ENCODE results near the gene CLRN3.

The CLRN3 gene

DNA sequence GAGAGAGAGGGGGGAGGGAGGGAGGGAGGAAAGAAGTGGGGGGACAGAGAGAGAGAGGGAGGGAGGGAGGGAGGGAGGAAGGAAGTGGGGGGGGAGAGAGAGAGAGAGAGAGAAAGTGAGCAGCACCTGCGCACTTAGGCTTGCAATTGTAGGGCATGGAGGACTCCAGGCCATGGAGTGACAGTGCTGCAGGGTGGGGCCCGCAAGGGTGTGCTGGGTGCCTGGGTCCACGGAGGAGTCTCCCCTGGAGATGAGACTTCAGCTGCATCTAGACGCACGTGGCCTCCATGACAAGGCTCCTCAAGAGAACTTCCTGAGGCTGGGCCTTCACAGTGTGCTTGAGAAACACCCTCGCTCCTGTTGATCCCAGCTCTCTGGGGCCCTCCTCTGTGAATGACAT, 44.5 kb downstream of the CLRN3 start:
- DNase-seq (ENCODE audit: low read depth in 2 of 2): no peak

DNA sequence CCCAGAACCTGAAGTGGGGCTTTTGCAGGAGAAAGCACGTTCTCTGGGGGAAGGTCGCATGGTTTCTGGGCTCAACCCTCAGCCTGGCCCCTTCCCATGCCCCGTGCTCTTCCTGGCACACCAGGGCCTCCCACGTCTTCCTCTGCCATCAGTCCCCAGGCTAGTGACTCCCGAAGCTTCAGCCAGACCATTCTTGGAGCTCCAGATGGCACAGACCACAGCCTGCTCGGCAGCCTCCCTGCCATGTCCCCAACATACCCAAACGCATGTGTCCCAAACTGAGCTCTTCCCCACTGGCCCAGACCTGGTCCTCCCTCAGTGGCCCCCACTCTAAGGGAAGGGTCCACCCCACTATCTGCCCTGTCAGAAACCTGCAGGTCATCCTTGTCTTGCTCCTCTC, 47.0 kb downstream of the CLRN3 start:
- no peak for DNase-seq (ENCODE audit: low read depth in 2 of 2)

DNA sequence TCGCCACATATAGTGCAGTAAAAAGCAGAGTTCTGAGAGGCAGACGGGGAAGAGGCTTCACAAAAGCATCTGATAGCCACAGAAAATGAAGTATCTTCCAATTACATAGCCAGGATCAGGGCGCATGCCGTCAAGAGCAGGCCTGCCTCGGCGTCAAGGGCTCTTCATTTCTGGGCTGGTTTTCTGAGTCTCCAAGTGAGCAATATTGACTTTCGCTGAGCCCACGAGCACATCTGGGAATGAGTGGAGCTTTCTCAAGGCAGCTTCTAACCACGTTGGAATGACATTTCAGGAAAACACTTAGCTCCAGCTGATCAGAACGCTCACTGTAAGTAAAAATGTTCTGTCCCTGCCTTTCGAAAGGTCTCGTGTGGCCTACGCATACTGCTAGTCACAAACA, 51.9 kb downstream of the CLRN3 start:
- DNase-seq (ENCODE audit: low read depth in 2 of 2): no peak

DNA sequence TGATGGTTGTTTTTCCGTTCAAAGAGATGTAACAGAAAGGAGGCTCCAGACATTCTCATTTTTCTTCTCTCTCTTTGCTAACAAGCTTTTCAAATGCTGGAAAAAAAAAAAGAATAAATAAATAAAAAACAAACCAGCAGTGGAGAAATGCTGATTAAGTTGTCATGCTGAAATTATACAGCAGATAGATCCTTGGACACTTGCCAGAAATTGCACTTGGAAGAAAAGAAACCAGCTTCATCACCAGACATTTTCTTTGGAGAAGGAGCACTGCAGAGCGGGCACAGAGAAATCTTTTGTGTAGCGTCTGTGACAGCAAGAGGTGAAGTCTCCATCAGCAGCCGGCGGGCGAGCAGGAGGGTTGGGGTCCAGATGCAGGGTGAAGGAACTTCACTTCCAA, 55.8 kb downstream of the CLRN3 start:
- no peak for DNase-seq (ENCODE audit: low read depth in 2 of 2)

DNA sequence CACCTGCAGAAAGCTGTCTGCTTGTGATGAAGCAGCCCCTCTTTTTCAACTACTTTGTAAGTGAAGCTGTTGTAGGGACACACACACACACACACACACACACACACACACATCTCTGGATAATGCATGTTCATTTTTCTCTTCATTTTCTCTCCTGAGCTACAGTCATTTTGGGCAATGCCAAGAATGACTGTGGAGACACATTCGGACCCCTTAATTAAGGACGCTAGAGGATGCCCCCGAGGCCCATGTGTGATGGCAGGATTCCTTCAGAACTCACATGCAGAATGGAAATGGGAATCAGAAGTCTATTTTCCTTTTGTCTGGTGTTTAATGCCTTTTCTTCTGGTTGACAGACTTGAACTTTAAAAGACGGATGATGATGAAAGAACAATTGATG, 56.6 kb downstream of the CLRN3 start:
- no peak for DNase-seq (ENCODE audit: low read depth in 2 of 2)

DNA sequence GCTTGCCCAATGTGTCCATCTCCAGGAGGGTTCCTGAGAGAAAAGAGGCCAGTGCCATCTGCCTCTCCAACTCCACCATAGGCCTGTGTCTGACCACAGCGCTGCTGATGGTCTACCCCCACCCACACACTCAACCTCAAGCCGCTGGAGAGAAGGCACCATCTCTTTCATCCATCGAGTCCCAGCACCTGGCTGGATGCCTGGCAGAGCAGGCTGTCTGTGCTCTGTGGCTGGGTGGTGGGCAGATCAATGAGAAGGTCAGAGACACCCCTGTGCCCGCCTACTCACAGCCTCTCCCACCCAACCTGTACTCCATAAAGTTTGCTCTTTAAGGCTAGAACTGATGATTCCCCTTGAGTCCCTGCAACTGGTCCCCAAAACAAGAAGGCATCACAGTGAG, 58.0 kb downstream of the CLRN3 start:
- no peak for DNase-seq (ENCODE audit: low read depth in 2 of 2)

DNA sequence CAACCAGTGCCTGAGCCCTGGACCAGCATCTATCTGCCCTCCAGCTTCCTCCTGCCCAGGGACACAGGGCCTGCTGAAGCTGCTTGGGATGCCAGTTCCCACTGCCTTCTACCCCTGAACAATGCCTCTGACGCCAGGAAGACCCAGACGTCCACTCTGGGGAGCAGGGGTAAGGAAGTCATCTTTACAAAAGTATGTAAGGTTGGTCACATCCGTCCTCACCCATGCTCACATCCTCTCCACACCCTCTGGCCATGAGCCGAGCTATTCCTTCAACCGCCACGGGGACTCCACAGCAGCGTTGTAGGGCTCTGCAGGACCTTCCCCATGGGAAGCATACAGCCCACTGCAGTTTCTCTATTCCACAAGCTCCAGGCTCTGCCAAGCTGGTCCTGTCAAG, 58.5 kb downstream of the CLRN3 start:
- DNase-seq (ENCODE audit: low read depth in 2 of 2): no peak

DNA sequence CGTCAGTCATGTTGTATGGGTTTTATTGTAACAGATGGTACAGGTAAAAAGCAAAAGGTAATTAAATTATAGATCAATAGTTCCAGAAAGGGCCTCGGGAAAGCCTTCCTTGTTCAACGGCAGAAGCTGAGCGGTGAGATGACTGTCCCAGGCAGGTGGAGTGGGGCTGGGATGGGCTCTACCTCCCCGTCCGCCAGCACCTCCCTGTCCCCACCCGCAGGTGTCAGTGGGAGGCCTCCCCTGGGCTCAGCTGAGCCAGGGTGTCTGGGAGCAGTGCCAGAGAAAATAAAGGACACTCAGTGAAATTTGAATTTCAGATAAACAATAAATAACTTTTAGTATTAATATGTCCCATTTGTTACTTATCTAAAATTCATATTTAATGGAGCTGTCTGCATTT, 58.9 kb downstream of the CLRN3 start:
- no peak for DNase-seq (ENCODE audit: low read depth in 2 of 2)

DNA sequence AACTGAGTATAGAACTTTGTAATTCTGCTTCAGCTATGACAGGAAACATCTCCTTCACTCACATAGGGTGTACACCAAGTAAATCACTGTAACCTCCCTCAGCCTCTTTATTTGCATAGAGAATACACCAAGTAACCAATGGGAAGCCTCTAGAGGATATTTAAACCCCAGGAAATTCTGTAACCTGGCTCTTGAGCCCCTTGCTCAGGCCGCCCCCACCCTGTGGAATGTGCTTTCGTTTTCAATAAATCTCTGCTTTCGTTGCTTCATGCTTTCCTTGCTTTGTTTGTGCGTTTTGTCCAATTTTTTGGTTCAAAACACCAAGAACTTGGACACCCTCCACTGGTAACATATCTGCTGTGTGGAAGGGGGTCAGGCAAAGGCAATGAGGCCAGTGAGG, 60.2 kb downstream of the CLRN3 start:
- no peak for DNase-seq (ENCODE audit: low read depth in 2 of 2)

DNA sequence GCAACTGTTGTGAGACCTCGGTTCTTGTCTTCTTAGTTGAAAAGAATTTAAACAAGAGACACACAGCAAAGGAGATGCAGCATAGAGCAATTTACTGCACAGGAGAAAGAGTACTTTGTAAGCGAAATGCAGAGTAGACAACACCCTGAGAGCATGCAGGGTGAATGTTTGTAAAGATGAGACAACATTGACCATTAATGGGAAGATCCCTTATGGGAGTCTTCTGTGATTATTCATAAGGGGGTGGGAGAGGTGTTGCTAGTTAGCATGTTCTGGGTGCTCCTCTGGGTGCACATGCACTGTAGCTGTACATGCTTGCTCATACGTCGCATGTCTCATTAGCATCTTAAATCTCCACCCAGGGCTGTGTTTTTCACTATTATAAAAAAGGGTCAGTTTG, 62.3 kb downstream of the CLRN3 start:
- no peak for DNase-seq (ENCODE audit: low read depth in 2 of 2)

Data from stimulated activated CD8-positive, alpha-beta memory T cell treated with anti-CD3 and anti-CD28 coated beads, Interleukin-7, amount 100 ng/mL, for 4 hours (primary cell).